Vagina (tissue), 2 donors: ENCODE measurements around the gene DDX18. TPM values are rescaled to one million over a fixed set of nuclear protein-coding genes. Genes with fewer than 3 reads are reported as not detected.

Source experiments
- DNase-seq, 2 donors: peaks; one replicate each; pipeline ENCODE4 v3.0.0-alpha.2; 2017; ENCODE audit errors: extremely low spot score in 2 of 2
- H3K27ac ChIP-seq: fragments of 200-600 bp; sonication (generic); one replicate; pipeline ENCODE4 v1.5.1; 2019
- H3K27me3 ChIP-seq: fragments of 200-600 bp; sonication (generic); one replicate; pipeline ENCODE4 v1.5.1; 2019
- H3K36me3 ChIP-seq, 2 donors: fragments of 200-600 bp; sonication (generic); one replicate each; pipeline ENCODE4 v1.5.1; 2017 to 2019
- H3K4me1 ChIP-seq: fragments of 200-600 bp; sonication (generic); one replicate; pipeline ENCODE4 v1.5.1; 2019
- H3K4me3 ChIP-seq, 2 donors: fragments of 200-600 bp; sonication (generic); 1 replicate in 1 of 2; 2 replicates in 1 of 2; pipeline ENCODE4 v1.5.1; 2016 to 2019
- H3K9me3 ChIP-seq: fragments of 200-600 bp; sonication (generic); one replicate; pipeline ENCODE4 v1.5.1; 2019
- POLR2A ChIP-seq, 2 donors: fragments of 450-650 bp; IDR thresholded peaks; one replicate each; pipeline ENCODE4 v1.6.1; 2017; ENCODE audit warnings: antibody characterized with exemption in 2 of 2, mild to moderate bottlenecking in 2 of 2, moderate library complexity in 2 of 2
- POLR2AphosphoS5 ChIP-seq, 2 donors: sonication (generic); formaldehyde crosslinking; IDR thresholded peaks; one replicate each; pipeline ENCODE4 v1.9.0; 2017; ENCODE audit warnings: antibody characterized with exemption in 2 of 2, mild to moderate bottlenecking in 2 of 2, low read depth in 1 of 2; ENCODE audit not compliant: insufficient read depth in 1 of 2
- intact Hi-C: fragments of 100-400 bp; cut with DNase I; formaldehyde crosslinking; loops from one replicate; pipeline ENCODE4 v1.15.1; 2023
- total RNA-seq: library from RNA; depleted of rRNA; stranded (reverse); fragments of >200 nt; gene quantifications from one replicate; pipeline ENCODE4 v1.2.3, GENCODE V29; 2016
- TF ChIP-seq, protein P1 (sequence below), 3 experiments: fragments of 450-650 bp in 2 of 3; fragments of 200-600 bp in 1 of 3; sonication (generic) in 1 of 3; IDR thresholded peaks; one replicate each; pipeline ENCODE4 v1.5.1; 2017 to 2019; ENCODE audit warnings: antibody characterized with exemption in 3 of 3, mild to moderate bottlenecking in 2 of 3, moderate library complexity in 2 of 3

Gene DDX18
- total RNA-seq, 1 donor from 2014 or later: 33.9 TPM

DNA sequence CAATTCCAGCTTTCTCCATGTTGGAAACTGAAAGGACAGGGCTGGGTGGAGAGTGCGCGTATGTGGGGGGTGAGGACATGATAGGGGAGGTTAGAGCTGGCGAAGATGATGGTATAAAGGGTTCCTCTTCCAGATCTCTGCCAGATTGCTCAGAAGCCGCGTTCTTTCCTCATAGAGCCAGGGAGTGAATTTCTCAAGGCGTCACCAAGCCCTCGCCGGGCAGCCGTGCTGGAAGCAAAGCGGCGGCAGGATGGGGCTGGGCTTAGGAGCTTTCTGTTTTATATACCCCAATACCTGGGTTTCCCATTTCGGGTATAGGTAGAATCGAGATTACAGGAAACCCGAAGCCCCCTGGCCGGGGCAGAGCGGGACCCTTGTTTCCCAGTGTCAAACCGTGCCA lies 43.8 kb downstream of the DDX18 start:
- Histone ChIP-seq H3K27ac (no peak overlapping the region), H3K4me1 (no peaks in the 10 kb centered on the region), H3K27me3 (no peaks in the 10 kb centered on the region), H3K36me3 (no peaks in the 10 kb centered on the region), H3K9me3 (no peaks in the 10 kb centered on the region), H3K4me3 (no peak overlapping the region)
- intact Hi-C loops: no loop called here
- TF ChIP-seq, protein P1, sequence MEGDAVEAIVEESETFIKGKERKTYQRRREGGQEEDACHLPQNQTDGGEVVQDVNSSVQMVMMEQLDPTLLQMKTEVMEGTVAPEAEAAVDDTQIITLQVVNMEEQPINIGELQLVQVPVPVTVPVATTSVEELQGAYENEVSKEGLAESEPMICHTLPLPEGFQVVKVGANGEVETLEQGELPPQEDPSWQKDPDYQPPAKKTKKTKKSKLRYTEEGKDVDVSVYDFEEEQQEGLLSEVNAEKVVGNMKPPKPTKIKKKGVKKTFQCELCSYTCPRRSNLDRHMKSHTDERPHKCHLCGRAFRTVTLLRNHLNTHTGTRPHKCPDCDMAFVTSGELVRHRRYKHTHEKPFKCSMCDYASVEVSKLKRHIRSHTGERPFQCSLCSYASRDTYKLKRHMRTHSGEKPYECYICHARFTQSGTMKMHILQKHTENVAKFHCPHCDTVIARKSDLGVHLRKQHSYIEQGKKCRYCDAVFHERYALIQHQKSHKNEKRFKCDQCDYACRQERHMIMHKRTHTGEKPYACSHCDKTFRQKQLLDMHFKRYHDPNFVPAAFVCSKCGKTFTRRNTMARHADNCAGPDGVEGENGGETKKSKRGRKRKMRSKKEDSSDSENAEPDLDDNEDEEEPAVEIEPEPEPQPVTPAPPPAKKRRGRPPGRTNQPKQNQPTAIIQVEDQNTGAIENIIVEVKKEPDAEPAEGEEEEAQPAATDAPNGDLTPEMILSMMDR (IDR thresholded peaks at IDR 0.05): no peak
- TF ChIP-seq POLR2A (IDR thresholded peaks at IDR 0.05): no peak
- TF ChIP-seq POLR2AphosphoS5 (IDR thresholded peaks at IDR 0.05; ENCODE audit: insufficient read depth in 1 of 2, low read depth in 1 of 2): no peak
- no peak for DNase-seq

DNA sequence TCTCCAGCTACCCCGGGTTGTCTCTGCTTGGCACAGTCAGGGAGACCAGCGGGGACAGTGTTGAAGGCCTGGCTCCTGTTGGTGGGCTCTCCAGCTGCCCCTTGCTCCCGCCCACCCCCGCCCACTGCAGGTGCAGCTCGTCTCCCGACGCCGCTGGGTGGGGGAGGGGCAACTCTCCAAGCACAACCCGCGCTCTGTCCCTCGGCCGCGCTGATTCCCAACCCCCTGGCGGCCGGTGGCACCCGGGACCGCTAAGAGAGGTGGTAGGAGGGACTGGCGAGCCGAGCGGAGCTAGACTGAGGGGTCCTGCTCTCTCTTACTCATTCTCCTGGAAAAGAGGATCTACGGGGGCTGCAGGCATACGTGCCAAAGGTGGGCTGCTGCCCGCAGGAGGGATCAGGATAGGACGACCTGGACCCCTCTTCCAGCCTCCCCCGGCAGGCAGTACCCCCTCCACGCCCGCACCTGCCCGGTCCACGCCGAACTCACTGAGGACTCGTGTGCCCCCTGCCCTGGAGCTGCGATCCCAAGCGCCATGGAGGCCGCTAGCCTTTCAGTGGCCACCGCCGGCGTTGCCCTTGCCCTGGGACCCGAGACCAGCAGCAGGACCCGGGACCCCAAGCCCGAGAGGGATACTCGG lies 44.5 kb downstream of the DDX18 start:
- Histone ChIP-seq H3K27me3 (no peaks in the 10 kb centered on the region), H3K4me3 (no peak overlapping the region), H3K4me1 (no peaks in the 10 kb centered on the region), H3K27ac (no peak overlapping the region), H3K9me3 (no peaks in the 10 kb centered on the region), H3K36me3 (no peaks in the 10 kb centered on the region)
- intact Hi-C loops: no loop called here
- no peak for DNase-seq
- TF ChIP-seq POLR2A (IDR thresholded peaks at IDR 0.05) (no peak), POLR2AphosphoS5 (IDR thresholded peaks at IDR 0.05; ENCODE audit: insufficient read depth in 1 of 2, low read depth in 1 of 2) (no peak)
- TF ChIP-seq, protein P1 (IDR thresholded peaks at IDR 0.05): no peak

DNA sequence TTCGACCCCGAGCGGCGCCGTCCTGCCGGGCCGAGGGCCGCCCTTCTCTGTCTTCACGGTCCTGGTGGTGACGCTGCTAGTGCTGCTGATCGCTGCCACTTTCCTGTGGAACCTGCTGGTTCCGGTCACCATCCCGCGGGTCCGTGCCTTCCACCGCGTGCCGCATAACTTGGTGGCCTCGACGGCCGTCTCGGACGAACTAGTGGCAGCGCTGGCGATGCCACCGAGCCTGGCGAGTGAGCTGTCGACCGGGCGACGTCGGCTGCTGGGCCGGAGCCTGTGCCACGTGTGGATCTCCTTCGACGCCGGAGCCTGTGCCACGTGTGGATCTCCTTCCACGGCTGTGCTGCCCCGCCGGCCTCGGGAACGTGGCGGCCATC lies 45.0 kb downstream of the DDX18 start:
- Histone ChIP-seq H3K27ac (no peak overlapping the region), H3K4me3 (no peak overlapping the region), H3K9me3 (no peaks in the 10 kb centered on the region), H3K36me3 (no peaks in the 10 kb centered on the region), H3K4me1 (no peaks in the 10 kb centered on the region), H3K27me3 (no peaks in the 10 kb centered on the region)
- intact Hi-C loops: no loop called here
- TF ChIP-seq POLR2A (IDR thresholded peaks at IDR 0.05): no peak
- TF ChIP-seq, protein P1 (IDR thresholded peaks at IDR 0.05): no peak
- DNase-seq: no peak

DNA sequence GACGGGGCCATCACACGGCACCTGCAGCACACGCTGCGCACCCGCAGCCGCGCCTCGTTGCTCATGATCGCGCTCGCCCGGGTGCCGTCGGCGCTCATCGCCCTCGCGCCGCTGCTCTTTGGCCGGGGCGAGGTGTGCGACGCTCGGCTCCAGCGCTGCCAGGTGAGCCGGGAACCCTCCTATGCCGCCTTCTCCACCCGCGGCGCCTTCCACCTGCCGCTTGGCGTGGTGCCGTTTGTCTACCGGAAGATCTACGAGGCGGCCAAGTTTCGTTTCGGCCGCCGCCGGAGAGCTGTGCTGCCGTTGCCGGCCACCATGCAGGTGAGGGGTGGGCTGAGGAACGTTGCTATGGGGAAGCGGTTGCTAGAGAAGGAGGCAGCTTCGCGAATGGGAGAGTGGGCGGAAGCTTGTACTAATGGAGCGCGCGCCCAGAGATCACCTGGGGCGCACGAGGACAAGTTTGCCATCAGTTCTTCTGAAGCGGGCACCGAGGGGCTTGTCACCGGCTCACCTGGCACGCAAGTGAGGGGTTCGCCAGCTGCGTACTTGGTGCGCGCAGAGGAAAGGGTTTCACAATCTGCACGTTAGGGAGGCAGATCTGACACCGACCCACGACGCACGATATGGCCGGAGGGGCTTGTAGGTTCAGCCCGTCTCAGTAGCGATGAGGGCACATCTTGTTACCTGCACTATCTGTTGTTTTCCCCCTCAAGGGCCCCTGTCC lies 45.6 kb downstream of the DDX18 start:
- intact Hi-C loops: no loop called here
- no peaks in the 10 kb centered on the region for H3K4me1 ChIP-seq

More for the DNA sequence above, 45.6 kb downstream of the DDX18 start:
- no peaks in the 10 kb centered on the region for H3K36me3 ChIP-seq
- H3K27ac ChIP-seq: no peak overlapping the region
- H3K9me3 ChIP-seq: no peaks in the 10 kb centered on the region
- DNase-seq: no peak
- H3K27me3 ChIP-seq: no peaks in the 10 kb centered on the region
- H3K4me3 ChIP-seq: no peak overlapping the region
- no peak for TF ChIP-seq POLR2AphosphoS5 (IDR thresholded peaks at IDR 0.05; ENCODE audit: insufficient read depth in 1 of 2, low read depth in 1 of 2)
- no peak for TF ChIP-seq POLR2A (IDR thresholded peaks at IDR 0.05)
- TF ChIP-seq, protein P1 (IDR thresholded peaks at IDR 0.05): no peak
